ENCODE data around the gene DOK6.

The DOK6 gene

GRCh38 chr18:69537183-69537582, 136.5 kb downstream of the DOK6 start:
- DNase-seq (ENCODE audit: low read depth in 2 of 2, low spot score in 1 of 2) = no peak

DNA sequence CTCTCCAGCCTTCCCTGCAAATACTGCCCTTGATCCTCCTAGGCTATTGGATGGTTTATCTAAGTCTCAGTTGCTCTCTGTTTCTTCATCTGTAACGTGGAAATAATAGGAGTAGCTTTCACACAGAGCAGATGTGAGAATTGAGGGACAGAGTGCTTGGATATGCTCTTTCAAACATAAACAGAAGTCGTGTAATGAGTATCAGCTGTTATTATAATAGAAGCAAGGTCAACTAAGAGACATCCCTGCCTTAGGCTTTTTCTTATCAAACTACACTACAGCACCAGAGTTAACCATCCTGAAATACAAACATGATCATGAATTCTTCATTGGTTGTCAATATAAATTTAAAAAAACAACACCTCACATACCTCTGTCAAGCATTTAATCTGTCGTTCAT, 138.2 kb downstream of the DOK6 start:
- DNase-seq (ENCODE audit: low read depth in 2 of 2, low spot score in 1 of 2) = no peak

- DNase-seq (ENCODE audit: low read depth in 2 of 2, low spot score in 1 of 2) = no peak
Observed at GRCh38 chr18:69539404-69539803, 138.7 kb downstream of the DOK6 start.

GRCh38 chr18:69556228-69556627, 155.5 kb downstream of the DOK6 start:
- no peak for DNase-seq (ENCODE audit: low read depth in 2 of 2, low spot score in 1 of 2)

DNA sequence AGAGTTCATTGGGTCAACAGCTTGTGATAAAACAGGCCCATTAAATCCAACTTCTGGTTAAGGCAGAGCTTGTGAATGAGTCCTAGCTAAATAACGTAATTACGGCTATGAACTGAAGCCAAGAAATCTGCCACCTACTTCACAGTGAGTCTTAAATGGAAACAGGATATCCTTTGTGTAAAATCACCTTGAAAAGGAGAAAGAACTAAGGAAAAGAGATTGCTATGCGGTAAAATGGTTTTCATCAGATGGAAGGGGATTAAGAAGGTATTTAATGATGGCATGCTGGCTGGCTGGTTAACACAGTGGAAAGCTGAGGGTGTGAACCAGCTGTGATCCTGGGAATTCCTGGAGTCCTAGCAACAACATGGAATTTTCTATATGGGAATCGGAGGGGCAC, 156.6 kb downstream of the DOK6 start:
- DNase-seq (ENCODE audit: low read depth in 2 of 2, low spot score in 1 of 2) = no peak

DNA sequence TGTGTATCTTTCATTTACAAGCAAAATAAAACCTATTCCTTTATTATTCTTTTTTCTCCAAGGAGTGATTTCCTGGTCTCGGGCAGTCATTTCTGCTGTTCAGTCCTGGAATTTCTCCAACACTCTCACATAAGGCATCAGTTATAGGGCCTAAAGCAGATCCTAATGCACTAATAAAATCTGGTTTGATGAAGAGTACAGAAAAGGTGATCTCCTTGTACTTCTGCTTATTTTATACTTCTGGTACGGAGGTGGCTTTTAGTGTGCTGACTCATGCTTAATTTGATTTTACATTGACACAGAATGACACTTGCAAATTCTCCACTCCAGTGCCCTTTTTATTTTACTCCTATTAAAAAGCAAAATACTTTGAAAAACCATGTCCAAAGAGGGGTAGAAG, 157.4 kb downstream of the DOK6 start:
- DNase-seq (ENCODE audit: low read depth in 2 of 2, low spot score in 1 of 2) = no peak

DNA sequence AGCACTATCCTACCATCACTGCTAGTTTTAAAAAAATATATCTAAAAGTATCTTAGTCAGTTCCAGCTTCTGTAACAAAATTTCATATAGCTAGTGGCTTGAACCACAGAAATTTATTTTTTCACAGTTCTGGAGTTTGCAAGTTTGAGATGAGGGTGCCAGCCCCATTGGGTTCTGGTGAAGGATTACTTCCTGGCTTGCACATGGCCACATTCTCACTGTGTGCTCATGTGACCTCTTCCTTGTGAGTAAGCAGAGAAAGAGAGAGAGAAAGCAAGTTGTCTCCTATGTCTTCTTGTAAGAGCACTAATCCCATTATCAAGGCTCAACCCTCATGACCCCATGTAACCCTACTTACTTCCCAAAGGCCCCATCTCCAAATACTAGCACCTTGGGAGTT, 158.9 kb downstream of the DOK6 start:
- DNase-seq (ENCODE audit: low read depth in 2 of 2, low spot score in 1 of 2) = no peak

DNA sequence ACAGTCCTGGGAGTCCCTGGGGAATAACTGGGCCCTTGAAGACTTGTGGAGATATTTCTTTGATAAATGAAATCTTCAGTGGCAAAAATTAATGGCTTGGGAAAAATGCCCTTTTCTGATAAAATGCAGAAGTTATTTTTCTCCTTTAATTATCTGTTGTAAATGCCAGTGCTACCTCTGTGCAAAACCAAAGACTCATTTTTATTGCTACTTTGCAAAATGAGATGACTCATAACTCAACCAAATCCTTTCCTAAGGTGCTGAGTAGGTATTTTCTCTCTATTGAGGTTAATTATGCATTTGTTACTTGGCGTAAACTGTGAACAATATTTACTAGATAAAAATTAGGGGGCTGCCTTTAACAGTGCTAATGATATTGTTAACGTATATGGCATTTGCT, 163.9 kb downstream of the DOK6 start:
- DNase-seq (ENCODE audit: low read depth in 2 of 2, low spot score in 1 of 2) = no peak

- no peak for DNase-seq (ENCODE audit: low read depth in 2 of 2, low spot score in 1 of 2)
Observed at GRCh38 chr18:69567813-69568488, 167.3 kb downstream of the DOK6 start.

- DNase-seq (ENCODE audit: low read depth in 2 of 2, low spot score in 1 of 2) = no peak
Observed at GRCh38 chr18:69569133-69569532, 168.4 kb downstream of the DOK6 start.

GRCh38 chr18:69574401-69574800, 173.7 kb downstream of the DOK6 start:
- DNase-seq (ENCODE audit: low read depth in 2 of 2, low spot score in 1 of 2) = no peak

- no peak for DNase-seq (ENCODE audit: low read depth in 2 of 2, low spot score in 1 of 2)
Observed at GRCh38 chr18:69580107-69580506, 179.4 kb downstream of the DOK6 start.

GRCh38 chr18:69584429-69584828, 183.7 kb downstream of the DOK6 start:
- no peak for DNase-seq (ENCODE audit: low read depth in 2 of 2, low spot score in 1 of 2)

DNA sequence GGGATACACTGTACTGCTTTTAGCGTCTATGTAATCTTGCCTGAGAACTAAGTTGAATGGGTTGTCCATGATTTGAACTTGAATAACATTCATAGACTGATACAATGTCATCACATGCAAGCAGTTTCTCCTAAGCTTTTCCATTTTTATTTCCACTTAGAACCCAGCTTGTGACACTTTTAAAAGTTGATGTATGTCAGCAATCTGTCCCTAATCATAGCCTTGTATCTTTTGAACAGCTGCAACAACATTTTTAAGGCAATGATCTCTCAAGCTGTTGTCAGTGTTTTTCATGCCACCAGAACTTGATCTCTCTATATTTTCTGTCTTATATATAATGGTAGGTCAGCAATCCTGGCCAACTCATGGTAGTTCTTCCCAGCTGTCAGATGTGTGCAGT, 185.0 kb downstream of the DOK6 start:
- no peak for DNase-seq (ENCODE audit: low read depth in 2 of 2, low spot score in 1 of 2)

GRCh38 chr18:69586537-69586936, 185.8 kb downstream of the DOK6 start:
- no peak for DNase-seq (ENCODE audit: low read depth in 2 of 2, low spot score in 1 of 2)

DNA sequence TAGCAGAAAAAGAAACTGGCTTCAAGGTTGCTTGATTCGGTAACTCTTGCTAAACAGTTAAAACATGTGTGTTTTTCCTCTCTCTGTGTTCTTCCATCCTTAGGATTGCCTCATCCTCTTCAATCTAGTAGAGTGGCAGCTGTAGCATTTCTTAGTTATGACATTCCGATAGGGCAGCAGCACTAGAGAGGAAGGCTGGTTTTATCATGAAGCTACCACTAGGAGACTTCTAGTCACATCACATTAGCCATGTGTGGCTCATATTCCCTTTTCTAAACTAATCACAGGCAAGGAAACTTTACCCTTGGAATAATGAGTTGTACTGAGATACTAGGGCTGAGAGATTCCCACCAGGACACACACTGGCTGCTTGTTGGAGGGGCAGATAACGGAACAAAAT, 187.6 kb downstream of the DOK6 start:
- DNase-seq (ENCODE audit: low read depth in 2 of 2, low spot score in 1 of 2) = no peak

DNA sequence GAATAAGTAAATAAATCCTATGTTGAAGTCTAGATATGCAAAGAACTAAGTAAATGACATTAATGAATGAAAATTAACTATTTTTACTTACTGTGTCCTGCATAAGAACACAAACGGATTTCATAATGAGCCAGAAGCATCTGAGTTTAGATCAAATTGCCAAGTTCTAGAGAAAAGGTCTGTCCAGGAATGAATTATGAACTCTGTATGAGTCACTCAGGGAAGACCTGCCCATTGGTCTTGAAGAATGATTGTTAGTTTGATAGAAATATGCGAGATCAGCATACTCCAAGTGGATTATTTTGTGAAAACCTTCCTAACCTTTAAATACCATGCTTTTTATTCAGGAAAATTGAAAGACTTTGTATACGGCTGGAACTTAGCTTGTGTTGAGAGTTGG, 189.5 kb downstream of the DOK6 start:
- DNase-seq (ENCODE audit: low read depth in 2 of 2, low spot score in 1 of 2) = no peak

GRCh38 chr18:69596345-69596744, 195.7 kb downstream of the DOK6 start:
- DNase-seq (ENCODE audit: low read depth in 2 of 2, low spot score in 1 of 2) = no peak

- DNase-seq (ENCODE audit: low read depth in 2 of 2, low spot score in 1 of 2) = no peak
Observed at GRCh38 chr18:69597561-69597960, 196.9 kb downstream of the DOK6 start.

- no peak for DNase-seq (ENCODE audit: low read depth in 2 of 2, low spot score in 1 of 2)
Observed at GRCh38 chr18:69599377-69599776, 198.7 kb downstream of the DOK6 start.

DNA sequence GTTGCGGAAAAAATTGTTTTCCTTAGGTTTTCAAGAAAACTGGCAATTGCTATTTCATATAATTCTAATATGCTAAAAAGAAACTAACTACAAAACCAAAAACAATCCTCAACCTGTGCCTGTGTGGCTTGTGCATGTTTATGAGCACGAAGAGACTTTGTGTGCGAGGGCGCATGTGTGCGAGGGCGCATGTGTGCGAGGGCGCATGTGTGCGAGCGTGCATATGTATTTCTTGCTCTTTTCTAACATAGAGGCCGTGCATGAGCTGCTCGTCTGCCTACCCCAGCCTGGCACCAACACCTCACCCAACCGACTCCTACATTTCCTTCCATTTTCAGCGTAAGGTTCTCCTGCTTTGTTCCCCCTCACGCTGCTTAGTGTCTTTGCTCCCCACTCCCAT, 211.6 kb downstream of the DOK6 start:
- DNase-seq (ENCODE audit: low read depth in 2 of 2, low spot score in 1 of 2) = no peak

- no peak for DNase-seq (ENCODE audit: low read depth in 2 of 2, low spot score in 1 of 2)
Observed at GRCh38 chr18:69616114-69616513, 215.4 kb downstream of the DOK6 start.

DNA sequence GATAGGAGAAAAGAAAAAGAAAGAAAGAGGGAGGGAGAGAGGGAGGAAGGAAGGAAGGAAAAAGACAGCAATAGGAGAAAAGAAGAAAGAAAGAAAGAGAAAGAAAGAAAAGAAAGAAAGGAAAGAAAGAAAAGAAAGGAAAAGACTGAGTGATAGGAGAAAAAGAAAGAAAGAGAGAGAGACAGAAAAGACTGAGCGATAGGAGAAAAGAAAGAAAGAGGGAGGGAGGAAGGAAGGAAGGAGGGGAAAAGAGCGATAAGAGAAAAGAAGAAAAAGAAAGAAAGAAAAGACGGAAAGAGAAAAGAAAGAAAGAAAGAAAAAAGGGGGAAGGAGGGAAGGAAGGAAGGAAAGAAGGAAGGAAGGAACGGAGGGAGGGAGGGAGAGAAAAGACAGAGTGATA, 216.7 kb downstream of the DOK6 start:
- DNase-seq (ENCODE audit: low read depth in 2 of 2, low spot score in 1 of 2) = no peak

DNA sequence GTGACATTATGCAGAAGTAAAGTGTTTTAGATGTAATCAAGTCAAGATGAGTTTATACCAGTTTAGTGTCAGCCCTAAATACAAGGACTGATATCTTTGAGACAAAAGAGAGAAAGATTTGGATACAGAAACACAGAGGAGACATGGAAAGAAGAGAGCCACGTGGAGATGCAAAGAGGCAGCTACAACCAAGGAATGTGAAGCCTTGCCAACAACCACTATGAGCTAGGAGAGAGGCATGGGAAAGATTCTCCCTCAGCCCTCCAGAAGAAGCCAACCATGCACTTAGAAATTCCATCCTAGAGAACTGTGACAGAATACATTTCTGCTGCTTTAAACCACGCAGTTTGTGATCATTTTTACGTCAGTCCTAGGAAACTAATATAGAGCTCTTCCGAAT, 217.2 kb downstream of the DOK6 start:
- DNase-seq (ENCODE audit: low read depth in 2 of 2, low spot score in 1 of 2) = no peak

Measured in stimulated activated CD8-positive, alpha-beta memory T cell treated with anti-CD3 and anti-CD28 coated beads, Interleukin-4, amount 100 ng/mL, for 4 hours (primary cell).